AG09309 (cell line): Measurements from ENCODE around the gene ITPK1.

ENCODE experiments used
- DNase-seq: peaks from one replicate; pipeline ENCODE4 v3.0.0-alpha.2; 2010; ENCODE audit warnings: low read depth
- H3K4me3 ChIP-seq: 2 replicates; pipeline ENCODE4 v1.5.1; 2011; ENCODE audit warnings: mild to moderate bottlenecking, low read depth, low read length, moderate library complexity; ENCODE audit not compliant: control insufficient read depth
- TF ChIP-seq, protein P1 (sequence below): IDR thresholded peaks from 2 replicates; pipeline ENCODE4 v1.5.1; 2011; ENCODE audit warnings: mild to moderate bottlenecking, low read depth, low read length, inconsistent platforms; ENCODE audit not compliant: insufficient read depth, control insufficient read depth; ENCODE audit errors: missing control alignments

The ITPK1 gene

DNA sequence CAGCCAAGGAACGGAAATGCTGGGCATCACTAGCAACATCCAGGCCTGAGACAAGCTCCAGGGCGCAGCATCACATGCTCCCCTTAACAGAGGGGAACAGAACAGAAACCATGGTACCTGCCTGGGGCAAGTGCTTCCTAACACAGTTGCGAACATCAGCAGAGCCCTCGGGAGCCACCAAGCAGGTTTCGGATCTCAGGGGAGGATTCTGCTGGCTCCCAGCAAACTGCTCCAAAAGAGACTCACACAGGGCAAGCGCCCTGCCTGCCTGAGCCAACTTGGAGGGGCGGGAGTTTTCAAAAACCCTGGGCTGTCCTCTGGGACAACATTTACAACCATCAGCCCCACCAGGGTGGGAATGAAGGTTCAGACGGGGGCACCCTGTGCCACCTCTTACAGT, 173.1 kb downstream of the ITPK1 start:
- TF ChIP-seq, protein P1, sequence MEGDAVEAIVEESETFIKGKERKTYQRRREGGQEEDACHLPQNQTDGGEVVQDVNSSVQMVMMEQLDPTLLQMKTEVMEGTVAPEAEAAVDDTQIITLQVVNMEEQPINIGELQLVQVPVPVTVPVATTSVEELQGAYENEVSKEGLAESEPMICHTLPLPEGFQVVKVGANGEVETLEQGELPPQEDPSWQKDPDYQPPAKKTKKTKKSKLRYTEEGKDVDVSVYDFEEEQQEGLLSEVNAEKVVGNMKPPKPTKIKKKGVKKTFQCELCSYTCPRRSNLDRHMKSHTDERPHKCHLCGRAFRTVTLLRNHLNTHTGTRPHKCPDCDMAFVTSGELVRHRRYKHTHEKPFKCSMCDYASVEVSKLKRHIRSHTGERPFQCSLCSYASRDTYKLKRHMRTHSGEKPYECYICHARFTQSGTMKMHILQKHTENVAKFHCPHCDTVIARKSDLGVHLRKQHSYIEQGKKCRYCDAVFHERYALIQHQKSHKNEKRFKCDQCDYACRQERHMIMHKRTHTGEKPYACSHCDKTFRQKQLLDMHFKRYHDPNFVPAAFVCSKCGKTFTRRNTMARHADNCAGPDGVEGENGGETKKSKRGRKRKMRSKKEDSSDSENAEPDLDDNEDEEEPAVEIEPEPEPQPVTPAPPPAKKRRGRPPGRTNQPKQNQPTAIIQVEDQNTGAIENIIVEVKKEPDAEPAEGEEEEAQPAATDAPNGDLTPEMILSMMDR: no peak

DNA sequence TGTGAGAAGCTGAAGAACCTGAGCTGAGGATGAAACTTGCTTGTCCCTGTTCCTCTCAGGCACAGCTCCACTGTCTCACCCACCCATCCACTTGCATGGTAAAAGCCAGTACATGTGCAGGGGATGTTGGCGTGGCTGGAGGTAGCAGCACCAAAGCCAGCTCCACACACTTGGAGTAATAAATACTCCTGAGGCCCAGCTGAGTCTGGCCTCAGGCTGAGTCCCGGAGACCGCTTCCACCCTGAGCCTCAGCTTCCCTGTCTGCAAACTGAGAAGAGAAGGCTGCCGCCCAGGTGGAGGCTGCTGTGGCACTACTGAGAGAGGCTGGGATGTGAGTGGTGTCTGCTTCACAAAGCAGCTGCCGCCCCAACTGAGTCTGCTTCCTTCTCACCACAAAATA, 173.6 kb downstream of the ITPK1 start:
- DNase-seq: no peak
- TF ChIP-seq, protein P1: no peak
- no peak overlapping the region for H3K4me3 ChIP-seq

More for the DNA sequence above, 173.1 kb downstream of the ITPK1 start:
- H3K4me3 ChIP-seq: no peak overlapping the region
- DNase-seq: no peak

DNA sequence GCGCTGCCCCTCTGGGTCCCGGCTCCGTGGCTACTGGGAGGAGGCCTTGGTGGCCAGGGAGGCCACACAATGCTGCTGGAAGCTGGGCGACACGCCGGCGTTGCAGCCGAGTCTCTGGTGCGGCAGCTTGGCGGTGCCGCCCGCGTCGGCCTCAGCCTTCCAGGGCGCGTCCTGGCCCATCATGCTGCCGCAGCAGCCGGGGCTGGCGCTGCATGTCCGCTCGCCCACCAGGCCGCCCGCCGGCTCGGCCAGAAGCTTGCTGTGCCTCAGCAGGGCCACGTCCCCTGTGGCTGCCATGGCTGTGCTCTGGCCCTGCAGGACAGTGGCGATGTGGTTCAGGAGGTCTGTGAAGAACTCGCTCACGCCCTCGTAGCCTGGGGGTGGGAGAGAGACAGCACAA, 174.2 kb downstream of the ITPK1 start:
- TF ChIP-seq, protein P1: no peak
- no peak for DNase-seq
- no peak overlapping the region for H3K4me3 ChIP-seq

DNA sequence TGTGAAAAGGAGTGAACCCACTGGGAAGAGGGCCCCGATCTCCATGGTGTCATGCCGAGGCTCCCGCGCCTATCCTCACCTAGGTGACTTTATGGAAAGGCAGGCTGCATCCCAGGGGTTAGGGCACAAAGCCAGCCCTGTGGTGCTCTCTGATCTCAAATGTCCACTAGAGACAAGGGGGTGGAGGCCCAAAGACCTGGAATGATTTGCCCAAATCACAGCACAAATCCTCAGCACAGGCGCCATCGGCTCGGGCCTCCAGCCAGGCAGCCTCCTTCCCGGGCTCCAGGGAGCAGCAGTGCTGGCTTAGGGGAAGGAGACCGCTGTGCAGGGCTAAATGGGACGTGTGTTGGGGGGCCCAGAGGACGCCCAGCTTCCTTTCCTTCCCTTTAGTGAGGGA, 175.2 kb downstream of the ITPK1 start:
- no peak overlapping the region for H3K4me3 ChIP-seq
- DNase-seq: no peak
- TF ChIP-seq, protein P1: no peak

DNA sequence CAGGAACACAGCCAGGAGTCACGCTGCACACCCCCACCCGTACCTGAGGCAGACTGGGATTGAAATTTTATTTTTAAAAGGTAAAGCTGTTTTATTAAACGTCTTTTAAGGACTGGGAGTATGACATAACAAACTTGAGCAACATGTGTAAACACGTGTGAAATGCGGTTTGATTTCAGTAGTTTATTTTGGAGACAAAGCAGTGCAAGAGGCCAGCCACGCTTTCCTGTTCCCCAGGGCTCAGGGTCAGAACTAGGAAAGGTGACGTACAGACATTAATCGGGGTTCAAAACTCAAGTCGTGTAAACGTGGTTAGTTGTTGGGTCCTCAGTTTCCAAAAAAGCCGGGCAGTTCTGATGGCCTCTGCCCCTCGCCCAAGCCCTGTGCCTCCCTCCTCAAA, 176.0 kb downstream of the ITPK1 start:
- DNase-seq: no peak
- TF ChIP-seq, protein P1: no peak

DNA sequence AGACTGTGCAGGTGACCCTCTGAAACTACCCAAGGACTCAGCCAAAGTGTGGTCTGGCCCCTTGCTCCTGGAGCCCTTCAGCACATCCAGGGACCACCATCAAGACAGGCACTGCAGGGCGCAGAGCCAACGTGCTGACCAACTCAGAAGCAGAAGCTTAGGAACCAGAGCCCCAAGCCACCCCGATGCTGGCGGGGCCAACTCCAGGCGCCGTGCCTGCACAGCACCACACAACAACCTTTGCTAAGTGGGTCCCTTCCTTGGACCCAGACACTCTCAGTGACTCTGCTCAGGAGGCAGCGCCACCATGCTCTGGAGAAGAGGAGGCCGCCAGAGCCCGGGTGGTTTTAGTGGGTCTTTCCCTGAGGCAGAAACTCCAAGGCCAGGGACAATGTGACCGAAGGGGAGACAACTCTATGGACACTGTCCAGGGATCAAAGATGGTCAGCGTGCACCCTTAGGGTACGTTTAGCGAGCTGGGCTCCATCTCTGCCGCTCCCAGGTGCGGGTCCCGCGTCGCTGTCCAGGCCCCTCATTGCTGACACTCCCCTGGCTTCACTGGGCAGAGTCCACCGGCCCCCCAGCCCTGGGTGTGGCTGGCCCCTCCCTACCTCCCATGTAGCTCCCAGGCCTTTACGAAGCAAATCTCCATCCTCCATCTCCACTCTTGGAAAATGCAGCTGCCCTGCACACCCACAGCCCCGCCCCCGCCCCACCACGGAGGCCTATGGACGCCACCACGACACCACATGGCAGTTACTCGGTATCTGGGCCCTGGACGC, 176.6 kb downstream of the ITPK1 start:
- H3K4me3 ChIP-seq: no peak overlapping the region
- no peak for DNase-seq
- TF ChIP-seq, protein P1: no peak

More for the DNA sequence above, 176.0 kb downstream of the ITPK1 start:
- no peak overlapping the region for H3K4me3 ChIP-seq

DNA sequence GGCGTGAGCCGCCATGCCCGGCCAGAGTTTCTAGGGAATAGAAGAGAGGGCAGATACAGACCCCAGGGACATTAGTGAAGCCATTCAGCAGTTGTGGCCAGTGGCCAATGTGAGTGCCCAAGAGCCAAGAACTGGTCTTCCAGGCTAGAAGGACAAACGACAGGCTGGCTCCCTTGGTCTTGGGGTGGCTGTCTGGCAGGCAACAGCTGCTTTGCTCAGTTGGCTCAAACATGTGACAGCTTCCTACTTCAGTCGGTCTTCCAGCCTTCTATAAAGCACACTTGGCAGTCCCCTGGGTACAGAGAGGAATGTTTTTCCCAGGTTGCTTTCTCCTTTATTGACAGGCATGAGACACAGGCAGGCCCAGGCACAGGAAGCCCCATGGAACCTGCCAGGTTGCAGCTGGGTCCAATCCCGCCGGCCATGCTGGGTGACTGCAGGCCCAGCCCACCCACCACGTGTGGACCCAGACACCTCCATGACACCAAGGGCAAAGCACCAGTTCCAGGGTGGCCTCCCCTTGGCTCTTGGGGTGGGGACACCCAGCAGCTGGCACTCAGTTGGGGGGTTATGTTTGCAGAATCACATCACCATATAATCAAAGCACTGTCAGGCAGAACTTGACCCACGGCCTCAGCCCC, 177.4 kb downstream of the ITPK1 start:
- TF ChIP-seq, protein P1: no peak
- no peak for DNase-seq
- no peak overlapping the region for H3K4me3 ChIP-seq
